ENCODE data around the gene CYS1. TPM values are rescaled to one million over a fixed set of nuclear protein-coding genes. Genes with fewer than 3 reads are reported as not detected.

Gene CYS1
- total and polyA plus RNA-seq, 4 donors, result 0.07 to 4.1 (median 1.0) TPM

GRCh38 chr2:10043256-10043905 lies 36.8 kb downstream of the CYS1 start, which contains the start of gene KLF11:
TSS of gene KLF11 (plus strand) at chr2:10043550. CDS start at chr2:10043717, 167 bp downstream.
- Histone ChIP-seq H3K4me3 (ENCODE audit: low read depth in 1 of 3, low read length in 3 of 3) (peak within 1 kb of the TSS; percentile 73 to 90 (median 80)), H3K4me1 (ENCODE audit: control insufficient read depth in 4 of 4, insufficient read depth in 4 of 4, low read length in 3 of 4) (peaks cover 12 to 61% (median 41%) of the 10 kb centered on the region in 4 donors), H3K36me3 (ENCODE audit: control insufficient read depth in 4 of 4, insufficient read depth in 3 of 4, low read depth in 1 of 4, low read length in 3 of 4) (peaks cover 5 to 20% (median 12%) of the 10 kb centered on the region in 4 donors), H3K9ac (ENCODE audit: low read depth in 1 of 2, low read length in 2 of 2) (peak within 1 kb of the TSS; percentile 86 to 93), H3K27ac (ENCODE audit: low read depth in 1 of 2, low read length in 2 of 2) (peak within 1 kb of the TSS; percentile 96 to 97), H3K9me3 (ENCODE audit: control insufficient read depth in 4 of 4, low read length in 3 of 4) (no peaks in the 10 kb centered on the region), H3K27me3 (ENCODE audit: control insufficient read depth in 4 of 4, insufficient read depth in 4 of 4, low read length in 3 of 4) (no peaks in the 10 kb centered on the region)
- DNase-seq (ENCODE audit: low spot score), result peak; percentile 91
- TF ChIP-seq ATF3 (IDR thresholded peaks at IDR 0.05) (no peak), EGR1 (IDR thresholded peaks at IDR 0.05; ENCODE audit: low read depth in 2 of 2) (peak in 1 of 2 donors; percentile 81), RXRA (IDR thresholded peaks at IDR 0.05) (no peak), HNF4A (conservative IDR thresholded peaks at IDR 0.05) (peak in 1 of 2 donors; percentile 5)
- under 1% methylated on average over 104 of the region's 104 CpGs for WGBS

GRCh38 chr2:10042301-10043161 lies 37.7 kb downstream of the CYS1 start:
- Histone ChIP-seq H3K4me3 (ENCODE audit: low read depth in 1 of 3, low read length in 3 of 3) (peak overlapping the region; percentile 11 to 73 (median 30)), H3K9ac (ENCODE audit: low read depth in 1 of 2, low read length in 2 of 2) (peak overlapping the region in 1 of 2 donors; percentile 51), H3K36me3 (ENCODE audit: control insufficient read depth in 4 of 4, insufficient read depth in 3 of 4, low read depth in 1 of 4, low read length in 3 of 4) (peaks cover 0 to 11% (median 6%) of the 10 kb centered on the region in 4 donors), H3K4me1 (ENCODE audit: control insufficient read depth in 4 of 4, insufficient read depth in 4 of 4, low read length in 3 of 4) (peaks cover 14 to 53% (median 32%) of the 10 kb centered on the region in 4 donors), H3K27ac (ENCODE audit: low read depth in 1 of 2, low read length in 2 of 2) (peak overlapping the region; percentile 81 to 96), H3K9me3 (ENCODE audit: control insufficient read depth in 4 of 4, low read length in 3 of 4) (no peaks in the 10 kb centered on the region), H3K27me3 (ENCODE audit: control insufficient read depth in 4 of 4, insufficient read depth in 4 of 4, low read length in 3 of 4) (no peaks in the 10 kb centered on the region)
- WGBS, result 15% methylated on average over 54 of the region's 54 CpGs
- DNase-seq (ENCODE audit: low spot score), result peak; percentile 74
- TF ChIP-seq RAD21 (IDR thresholded peaks at IDR 0.05), result peak in 1 of 2 donors; percentile 50
- no peak for TF ChIP-seq ZBTB33 (IDR thresholded peaks at IDR 0.05)
- TF ChIP-seq RXRA (IDR thresholded peaks at IDR 0.05), result peak; percentile 70 to 77
- no peak for TF ChIP-seq JUND (IDR thresholded peaks at IDR 0.05)
- TF ChIP-seq GABPA (IDR thresholded peaks at IDR 0.05 in 1 of 2, conservative IDR thresholded peaks at IDR 0.05 in 1 of 2), result peak in 1 of 2 donors; percentile 44
- TF ChIP-seq REST (IDR thresholded peaks at IDR 0.05), result peak; percentile 57
- TF ChIP-seq ATF3 (IDR thresholded peaks at IDR 0.05), result no peak
- peak; percentile 63 for TF ChIP-seq YY1 (IDR thresholded peaks at IDR 0.05)
- peak; percentile 77 for TF ChIP-seq TAF1 (conservative IDR thresholded peaks at IDR 0.05)
- no peak for TF ChIP-seq CTCF (IDR thresholded peaks at IDR 0.05; ENCODE audit: low read depth, low read length, missing input control)
- TF ChIP-seq SP1 (IDR thresholded peaks at IDR 0.05), result peak; percentile 87
- TF ChIP-seq MAX (IDR thresholded peaks at IDR 0.05), result no peak
- peak; percentile 81 for TF ChIP-seq NR2F2 (IDR thresholded peaks at IDR 0.05)
- no peak for TF ChIP-seq FOXA1 (IDR thresholded peaks at IDR 0.05)
- peak; percentile 36 to 38 for TF ChIP-seq HNF4A (conservative IDR thresholded peaks at IDR 0.05)
- no peak for TF ChIP-seq HNF4G (IDR thresholded peaks at IDR 0.05)
- TF ChIP-seq FOXA2 (IDR thresholded peaks at IDR 0.05), result no peak
- peak in 1 of 2 donors; percentile 25 for TF ChIP-seq EGR1 (IDR thresholded peaks at IDR 0.05; ENCODE audit: low read depth in 2 of 2)

Data from liver (tissue), 9 donors.